GM20000 (cell line): Measurements from ENCODE around the gene GHRH.

ENCODE experiments used
- DNase-seq: peaks from one replicate; pipeline ENCODE4 v3.0.0; 2012; ENCODE audit warnings: low spot score
- TF ChIP-seq, protein P1 (sequence below): IDR thresholded peaks from 2 replicates; pipeline ENCODE4 v1.5.1; 2012; ENCODE audit warnings: mild to moderate bottlenecking, control low read depth; ENCODE audit errors: extremely low read depth, missing control alignments

The GHRH gene

DNA sequence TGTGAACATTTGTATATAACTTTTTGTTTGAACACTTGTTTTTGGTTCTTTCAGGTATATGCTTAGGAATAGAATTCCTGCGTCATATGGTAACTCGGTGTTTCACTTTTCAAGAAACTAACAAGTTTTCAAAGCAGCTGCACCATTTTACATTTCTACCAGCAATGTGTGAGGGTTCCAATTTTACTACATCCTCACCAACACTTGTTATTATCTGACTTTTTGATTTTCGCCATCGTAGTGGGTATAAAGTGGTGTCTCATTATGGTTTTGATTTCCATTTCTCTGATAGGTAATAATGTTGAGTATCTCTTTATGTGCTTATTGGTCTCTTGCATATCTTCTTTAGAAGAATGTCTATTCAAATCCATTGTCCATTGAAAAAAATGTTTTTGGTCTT is 42.6 kb downstream of the GHRH start:
- no peak for DNase-seq
- TF ChIP-seq, protein P1, sequence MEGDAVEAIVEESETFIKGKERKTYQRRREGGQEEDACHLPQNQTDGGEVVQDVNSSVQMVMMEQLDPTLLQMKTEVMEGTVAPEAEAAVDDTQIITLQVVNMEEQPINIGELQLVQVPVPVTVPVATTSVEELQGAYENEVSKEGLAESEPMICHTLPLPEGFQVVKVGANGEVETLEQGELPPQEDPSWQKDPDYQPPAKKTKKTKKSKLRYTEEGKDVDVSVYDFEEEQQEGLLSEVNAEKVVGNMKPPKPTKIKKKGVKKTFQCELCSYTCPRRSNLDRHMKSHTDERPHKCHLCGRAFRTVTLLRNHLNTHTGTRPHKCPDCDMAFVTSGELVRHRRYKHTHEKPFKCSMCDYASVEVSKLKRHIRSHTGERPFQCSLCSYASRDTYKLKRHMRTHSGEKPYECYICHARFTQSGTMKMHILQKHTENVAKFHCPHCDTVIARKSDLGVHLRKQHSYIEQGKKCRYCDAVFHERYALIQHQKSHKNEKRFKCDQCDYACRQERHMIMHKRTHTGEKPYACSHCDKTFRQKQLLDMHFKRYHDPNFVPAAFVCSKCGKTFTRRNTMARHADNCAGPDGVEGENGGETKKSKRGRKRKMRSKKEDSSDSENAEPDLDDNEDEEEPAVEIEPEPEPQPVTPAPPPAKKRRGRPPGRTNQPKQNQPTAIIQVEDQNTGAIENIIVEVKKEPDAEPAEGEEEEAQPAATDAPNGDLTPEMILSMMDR: no peak

DNA sequence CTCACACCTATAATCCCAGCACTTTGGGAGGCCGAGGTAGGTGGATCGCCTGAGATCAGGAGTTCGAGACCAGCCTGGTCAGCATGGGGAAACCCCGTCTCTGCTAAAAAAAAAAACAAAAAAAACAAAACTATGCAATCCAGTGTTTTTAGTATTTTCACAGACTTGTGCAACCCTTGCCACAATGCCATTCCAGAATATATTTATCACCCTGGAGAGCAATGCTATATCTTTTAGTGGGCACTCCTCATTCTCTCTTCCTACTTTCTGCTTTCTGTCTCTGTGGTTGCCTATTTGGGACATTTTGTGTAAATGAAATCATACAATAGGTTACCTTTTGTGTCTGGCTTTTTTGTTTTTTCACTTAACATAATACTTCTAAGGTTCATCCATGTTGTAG is 43.2 kb downstream of the GHRH start:
- TF ChIP-seq, protein P1: no peak
- DNase-seq: no peak

DNA sequence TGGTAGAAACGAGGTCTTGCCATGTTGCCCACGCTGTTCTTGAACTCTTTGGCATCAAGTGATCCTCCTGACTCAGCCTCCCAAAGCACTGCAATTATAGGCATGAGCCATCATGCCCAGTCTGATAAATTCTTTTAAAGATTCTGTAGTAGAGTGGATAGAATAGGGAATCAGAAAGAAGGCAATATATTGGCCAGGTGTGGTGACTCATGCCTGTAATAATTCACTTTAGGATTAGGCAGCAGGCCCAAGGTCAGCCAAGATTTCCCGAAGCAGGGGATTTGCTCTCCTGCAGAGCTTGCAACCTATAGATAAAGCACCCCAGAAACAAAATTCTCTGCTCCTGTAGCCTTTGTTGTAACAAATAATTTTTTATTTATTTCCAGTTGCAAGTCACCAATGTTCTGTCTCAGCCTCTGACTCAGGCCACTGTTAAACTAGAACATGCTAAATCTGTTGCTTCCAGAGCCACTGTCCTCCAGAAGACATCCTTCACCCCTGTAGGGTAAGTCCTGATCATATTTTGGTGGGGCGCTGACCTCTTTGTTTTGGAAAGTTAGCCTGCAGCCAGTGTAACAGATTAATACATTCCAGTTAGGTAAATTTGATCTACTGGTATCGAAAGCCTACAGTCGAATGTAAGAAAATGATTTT is 51.8 kb downstream of the GHRH start:
- no peak for DNase-seq
- TF ChIP-seq, protein P1: no peak

- TF ChIP-seq, protein P1: no peak
- no peak for DNase-seq
These were observed 52.4 kb downstream of the GHRH start for GRCh38 chr20:37209193-37209592.

DNA sequence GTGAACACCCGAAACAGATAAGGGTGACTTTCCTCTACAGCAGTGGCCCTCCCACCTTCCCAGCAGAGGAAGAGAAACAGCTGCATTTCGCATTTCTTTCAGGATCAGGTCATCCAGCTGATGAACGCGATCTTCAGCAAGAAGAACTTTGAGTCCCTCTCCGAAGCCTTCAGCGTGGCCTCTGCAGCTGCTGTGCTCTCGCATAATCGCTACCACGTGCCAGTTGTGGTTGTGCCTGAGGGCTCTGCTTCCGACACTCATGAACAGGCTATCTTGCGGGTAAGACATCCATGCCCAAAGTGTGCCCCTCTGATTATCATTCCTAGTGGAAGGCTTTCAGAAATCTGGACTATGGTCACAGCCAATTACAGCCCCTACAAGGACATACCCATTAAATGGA is 54.4 kb downstream of the GHRH start:
- DNase-seq: no peak
- TF ChIP-seq, protein P1: no peak

GRCh38 chr20:37205794-37206193 is 55.8 kb downstream of the GHRH start:
- TF ChIP-seq, protein P1: no peak
- DNase-seq: no peak

DNA sequence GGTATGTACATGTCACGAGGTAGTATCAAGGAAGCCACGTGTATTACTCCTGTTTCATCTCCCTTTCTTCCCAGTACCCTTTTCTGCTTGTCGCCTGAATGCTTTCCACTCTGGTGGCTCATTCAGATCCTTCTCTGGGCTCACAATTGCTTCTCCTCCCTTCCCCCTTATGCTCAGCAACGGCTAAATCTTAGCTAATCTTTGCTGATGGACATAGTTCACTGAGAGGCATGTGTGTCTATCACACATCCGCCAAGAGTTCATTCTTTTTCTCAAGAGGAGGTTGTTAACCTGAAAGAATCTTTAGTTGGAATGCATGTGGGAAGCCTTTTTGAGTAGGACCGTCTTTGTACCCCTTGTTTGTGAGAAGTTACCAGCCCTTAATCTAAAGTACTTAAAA is 56.5 kb downstream of the GHRH start:
- no peak for DNase-seq
- TF ChIP-seq, protein P1: no peak
